ENCODE data around the gene RBM44.
A peak's percentile ranks its signal among the peaks of the same experiment; 100 is the strongest.

Gene RBM44

GRCh38 chr2:237773826-237774225 lies 24.8 kb upstream of the RBM44 start:
- TF ChIP-seq GATA2 (IDR thresholded peaks at IDR 0.05; ENCODE audit: low read depth, low read length) (no peak), GATA3 (IDR thresholded peaks at IDR 0.05; ENCODE audit: low read depth, low read length) (no peak)

GRCh38 chr2:237774811-237775553 lies 23.6 kb upstream of the RBM44 start:
- TF ChIP-seq GATA3 (IDR thresholded peaks at IDR 0.05; ENCODE audit: low read depth, low read length): no peak
- TF ChIP-seq GATA2 (IDR thresholded peaks at IDR 0.05; ENCODE audit: low read depth, low read length): no peak

GRCh38 chr2:237779521-237779920 lies 19.1 kb upstream of the RBM44 start:
- no peak for TF ChIP-seq GATA3 (IDR thresholded peaks at IDR 0.05; ENCODE audit: low read depth, low read length)
- TF ChIP-seq GATA2 (IDR thresholded peaks at IDR 0.05; ENCODE audit: low read depth, low read length): no peak

GRCh38 chr2:237782181-237782580 lies 16.4 kb upstream of the RBM44 start:
- TF ChIP-seq GATA2 (IDR thresholded peaks at IDR 0.05; ENCODE audit: low read depth, low read length) (no peak), GATA3 (IDR thresholded peaks at IDR 0.05; ENCODE audit: low read depth, low read length) (no peak)

GRCh38 chr2:237786936-237787335 lies 11.6 kb upstream of the RBM44 start:
- no peak for TF ChIP-seq GATA2 (IDR thresholded peaks at IDR 0.05; ENCODE audit: low read depth, low read length)
- TF ChIP-seq GATA3 (IDR thresholded peaks at IDR 0.05; ENCODE audit: low read depth, low read length): no peak

GRCh38 chr2:237790353-237790752 lies 8.2 kb upstream of the RBM44 start:
- TF ChIP-seq GATA2 (IDR thresholded peaks at IDR 0.05; ENCODE audit: low read depth, low read length) (no peak), GATA3 (IDR thresholded peaks at IDR 0.05; ENCODE audit: low read depth, low read length) (no peak)

- TF ChIP-seq GATA3 (IDR thresholded peaks at IDR 0.05; ENCODE audit: low read depth, low read length) (no peak), GATA2 (IDR thresholded peaks at IDR 0.05; ENCODE audit: low read depth, low read length) (no peak)
Measured at GRCh38 chr2:237791977-237792727, 6.4 kb upstream of the RBM44 start.

GRCh38 chr2:237797253-237797652 lies 1.3 kb upstream of the RBM44 start:
- TF ChIP-seq GATA2 (IDR thresholded peaks at IDR 0.05; ENCODE audit: low read depth, low read length) (no peak), GATA3 (IDR thresholded peaks at IDR 0.05; ENCODE audit: low read depth, low read length) (no peak)

- no peak for TF ChIP-seq GATA3 (IDR thresholded peaks at IDR 0.05; ENCODE audit: low read depth, low read length)
- TF ChIP-seq GATA2 (IDR thresholded peaks at IDR 0.05; ENCODE audit: low read depth, low read length): no peak
Measured at GRCh38 chr2:237799060-237799428, 465 bp downstream of the RBM44 start.

GRCh38 chr2:237801466-237801865 lies 2.9 kb downstream of the RBM44 start:
- no peak for TF ChIP-seq GATA3 (IDR thresholded peaks at IDR 0.05; ENCODE audit: low read depth, low read length)
- TF ChIP-seq GATA2 (IDR thresholded peaks at IDR 0.05; ENCODE audit: low read depth, low read length): no peak

GRCh38 chr2:237806334-237806733 lies 7.8 kb downstream of the RBM44 start:
- TF ChIP-seq GATA3 (IDR thresholded peaks at IDR 0.05; ENCODE audit: low read depth, low read length) (no peak), GATA2 (IDR thresholded peaks at IDR 0.05; ENCODE audit: low read depth, low read length) (no peak)

- TF ChIP-seq GATA3 (IDR thresholded peaks at IDR 0.05; ENCODE audit: low read depth, low read length) (no peak), GATA2 (IDR thresholded peaks at IDR 0.05; ENCODE audit: low read depth, low read length) (no peak)
Measured at GRCh38 chr2:237815637-237816036, 17.1 kb downstream of the RBM44 start.

GRCh38 chr2:237816531-237816930 lies 18.0 kb downstream of the RBM44 start:
- no peak for TF ChIP-seq GATA3 (IDR thresholded peaks at IDR 0.05; ENCODE audit: low read depth, low read length)

GRCh38 chr2:237818066-237818473 lies 19.5 kb downstream of the RBM44 start:
- TF ChIP-seq GATA3 (IDR thresholded peaks at IDR 0.05; ENCODE audit: low read depth, low read length): peak; percentile 89
- peak; percentile 77 for TF ChIP-seq GATA2 (IDR thresholded peaks at IDR 0.05; ENCODE audit: low read depth, low read length)

GRCh38 chr2:237819231-237819630 lies 20.7 kb downstream of the RBM44 start:
- TF ChIP-seq GATA3 (IDR thresholded peaks at IDR 0.05; ENCODE audit: low read depth, low read length) (no peak), GATA2 (IDR thresholded peaks at IDR 0.05; ENCODE audit: low read depth, low read length) (no peak)

Measured in SH-SY5Y (cell line).